HG02938 (cell line): Measurements from ENCODE around the gene TRAP1.
"Not testable (repeated sequence)": the region's sequence is repeated elsewhere in the genome, so short reads cannot be mapped to it uniquely, and the experiment has no call there.

Experiments used
- ATAC-seq: cut with Tn5 transposase; IDR thresholded peaks from one replicate; pipeline ENCODE4 v1.9.1; 2021; ENCODE audit warnings: mild to moderate bottlenecking, moderate library complexity; ENCODE audit not compliant: unreplicated experiment

Gene TRAP1

DNA sequence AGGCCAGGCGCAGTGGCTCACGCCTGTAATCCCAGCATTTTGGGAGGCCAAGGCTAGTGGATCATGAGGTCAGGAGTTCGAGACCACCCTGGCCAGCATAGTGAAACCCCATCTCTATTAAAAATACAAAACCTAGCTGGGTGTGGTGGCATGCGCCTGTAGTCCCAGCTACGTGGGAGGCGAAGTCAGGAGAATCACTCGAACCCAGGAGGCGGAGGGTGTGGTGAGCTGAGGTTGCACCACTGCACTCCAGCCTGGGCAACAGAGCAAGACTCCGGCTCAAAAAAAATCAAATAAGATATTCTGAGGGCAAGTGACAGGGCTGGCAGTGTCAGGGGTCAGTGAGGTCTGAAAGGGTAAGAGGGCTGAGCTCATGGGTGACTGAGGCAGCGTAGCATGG lies 2.9 kb downstream of the TRAP1 start:
- not testable (repeated sequence) for ATAC-seq

DNA sequence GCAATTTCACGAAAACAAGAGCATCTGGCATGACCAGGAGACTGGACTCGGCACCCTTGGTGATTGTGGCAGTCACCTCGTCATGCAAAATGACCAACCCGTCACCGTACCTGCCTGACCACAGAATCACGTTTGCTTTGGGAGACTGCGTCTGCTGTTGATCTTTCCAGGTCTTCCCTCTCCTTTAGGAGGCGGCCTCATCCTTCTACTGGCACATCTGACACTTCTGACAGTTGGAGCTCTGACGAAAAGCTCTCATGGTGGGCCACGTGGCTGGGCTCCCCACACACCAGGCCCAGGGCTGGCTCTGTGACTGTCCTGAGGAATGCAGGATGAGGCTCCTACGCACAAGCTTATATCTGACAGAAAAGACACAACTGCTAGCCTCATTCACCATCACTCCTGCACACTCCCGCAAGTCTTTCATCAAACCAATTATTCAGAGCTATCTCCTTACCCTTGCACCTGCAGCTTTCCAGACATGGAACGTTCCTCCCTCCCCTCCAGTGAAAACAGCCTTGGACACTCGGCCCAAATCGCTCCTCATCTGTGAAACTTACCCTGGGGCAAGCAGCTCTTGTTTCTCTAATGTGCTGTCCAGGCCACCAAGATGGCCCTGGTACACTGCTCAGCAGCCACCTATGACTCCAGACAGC lies 3.6 kb downstream of the TRAP1 start:
- no peak for ATAC-seq

DNA sequence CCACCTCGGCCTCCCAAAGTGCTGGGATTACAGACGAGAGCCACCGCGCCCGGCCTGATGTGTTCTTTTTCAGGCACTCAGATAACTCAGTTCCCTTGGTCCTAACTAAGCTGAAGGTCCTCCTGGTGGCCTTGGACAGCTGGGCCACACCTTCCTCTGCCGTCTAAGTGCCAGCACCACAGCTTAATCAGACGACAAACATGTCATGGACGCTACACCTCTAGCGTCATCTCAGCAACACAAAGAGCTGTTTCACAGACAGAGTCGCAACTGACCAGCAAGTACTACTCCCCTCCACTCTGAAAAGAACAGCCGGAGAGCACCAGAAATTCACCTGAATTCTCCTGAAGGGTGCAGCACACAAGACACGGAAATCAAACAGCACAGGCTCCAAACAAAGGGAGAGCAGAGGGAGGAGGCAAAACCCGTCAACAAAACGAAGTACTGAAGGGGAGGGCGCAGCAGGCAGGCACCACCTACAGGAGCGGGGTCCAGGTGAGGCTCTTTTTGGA lies 4.4 kb downstream of the TRAP1 start:
- ATAC-seq = no peak

DNA sequence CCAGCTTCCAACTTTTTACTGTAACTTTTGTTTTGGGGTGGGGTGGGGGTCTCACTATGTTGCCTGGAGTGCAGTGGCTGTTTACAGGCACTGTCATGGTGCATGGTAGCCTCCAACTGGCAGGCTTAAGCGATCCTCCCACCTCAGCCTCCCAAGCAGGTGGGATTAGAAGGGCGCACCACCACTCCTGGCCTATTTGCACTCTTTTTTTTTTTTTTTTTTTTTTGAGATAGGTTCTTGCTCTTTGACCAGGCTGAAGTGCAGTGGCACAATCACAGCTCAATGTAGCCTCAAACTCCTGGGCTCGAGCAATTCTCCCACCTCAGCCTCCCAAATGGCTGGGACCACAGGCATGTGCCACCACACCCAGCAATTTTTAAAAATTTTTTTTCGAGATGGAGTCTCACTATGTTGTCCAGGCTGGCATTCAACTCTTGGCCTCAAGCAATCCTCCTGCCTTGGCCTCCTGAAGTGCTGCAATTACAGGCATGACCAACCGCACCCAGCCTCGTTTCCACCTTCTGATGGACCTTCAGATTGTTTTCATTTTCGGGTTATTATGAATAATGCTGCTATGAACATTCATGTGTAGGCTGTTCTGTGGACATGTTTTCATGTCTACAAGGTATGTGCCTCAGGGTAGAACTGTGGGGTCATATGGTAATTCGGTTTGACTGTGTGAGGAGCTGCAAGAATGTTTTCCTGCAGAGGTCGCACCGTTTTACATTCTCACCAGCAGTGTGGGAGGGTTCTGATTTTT lies 10.9 kb downstream of the TRAP1 start:
- ATAC-seq = no peak

DNA sequence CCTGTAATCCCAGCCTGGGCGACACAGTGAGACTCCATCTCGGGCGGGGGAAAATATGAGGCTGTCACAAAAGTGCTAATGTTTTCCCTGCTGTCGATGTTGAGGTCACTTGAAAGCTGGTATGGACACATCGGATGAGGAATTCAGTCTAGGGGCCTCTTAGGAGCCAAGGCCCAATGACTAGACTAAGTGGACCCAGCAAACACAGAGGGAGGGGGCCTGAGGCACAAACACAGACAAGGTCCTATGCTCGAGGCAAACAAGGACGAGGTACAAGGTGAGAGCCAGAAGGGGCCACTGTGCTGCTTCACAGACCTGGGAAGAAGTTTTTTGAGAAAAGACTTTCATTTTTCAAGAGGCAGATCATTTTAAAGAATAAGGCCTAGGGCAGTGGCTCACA lies 15.2 kb downstream of the TRAP1 start:
- ATAC-seq = no peak

DNA sequence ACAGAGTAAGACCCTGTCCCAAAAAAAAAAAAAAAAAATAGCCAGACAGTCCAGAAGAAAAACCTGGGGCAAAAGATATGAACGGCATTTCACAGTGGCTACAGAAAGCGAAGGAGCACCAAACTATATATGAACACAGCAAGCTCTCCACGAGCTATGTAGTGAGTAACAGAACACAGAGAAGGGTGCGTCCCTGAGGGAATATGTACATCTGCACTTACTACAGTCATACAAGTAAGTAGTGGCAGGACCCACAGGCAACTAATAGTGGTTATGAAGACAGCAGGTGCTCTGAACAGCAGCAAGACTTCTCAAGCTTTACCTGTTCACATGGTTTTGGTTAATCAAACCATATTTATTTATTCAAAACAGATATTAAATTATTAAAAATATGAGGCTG lies 15.8 kb downstream of the TRAP1 start:
- no peak for ATAC-seq

DNA sequence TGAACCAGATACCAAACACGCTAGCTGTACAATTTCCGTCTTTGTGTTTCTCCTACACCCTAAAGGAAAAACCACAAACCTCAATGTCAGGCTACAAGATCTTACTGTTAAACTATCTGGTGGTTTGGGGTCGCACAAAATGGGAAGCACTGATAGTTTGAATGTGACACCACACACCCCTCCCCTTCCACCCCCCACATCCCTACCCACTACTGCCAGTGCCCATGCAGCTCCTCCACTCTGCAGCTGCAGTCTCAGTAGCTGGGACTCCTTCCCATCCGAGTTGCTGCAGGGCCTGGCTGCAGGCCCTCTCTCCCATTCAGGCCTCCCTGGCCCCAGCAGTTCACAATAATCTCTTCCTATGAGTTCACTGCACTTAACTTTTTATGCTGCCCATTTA lies 18.4 kb downstream of the TRAP1 start:
- no peak for ATAC-seq

DNA sequence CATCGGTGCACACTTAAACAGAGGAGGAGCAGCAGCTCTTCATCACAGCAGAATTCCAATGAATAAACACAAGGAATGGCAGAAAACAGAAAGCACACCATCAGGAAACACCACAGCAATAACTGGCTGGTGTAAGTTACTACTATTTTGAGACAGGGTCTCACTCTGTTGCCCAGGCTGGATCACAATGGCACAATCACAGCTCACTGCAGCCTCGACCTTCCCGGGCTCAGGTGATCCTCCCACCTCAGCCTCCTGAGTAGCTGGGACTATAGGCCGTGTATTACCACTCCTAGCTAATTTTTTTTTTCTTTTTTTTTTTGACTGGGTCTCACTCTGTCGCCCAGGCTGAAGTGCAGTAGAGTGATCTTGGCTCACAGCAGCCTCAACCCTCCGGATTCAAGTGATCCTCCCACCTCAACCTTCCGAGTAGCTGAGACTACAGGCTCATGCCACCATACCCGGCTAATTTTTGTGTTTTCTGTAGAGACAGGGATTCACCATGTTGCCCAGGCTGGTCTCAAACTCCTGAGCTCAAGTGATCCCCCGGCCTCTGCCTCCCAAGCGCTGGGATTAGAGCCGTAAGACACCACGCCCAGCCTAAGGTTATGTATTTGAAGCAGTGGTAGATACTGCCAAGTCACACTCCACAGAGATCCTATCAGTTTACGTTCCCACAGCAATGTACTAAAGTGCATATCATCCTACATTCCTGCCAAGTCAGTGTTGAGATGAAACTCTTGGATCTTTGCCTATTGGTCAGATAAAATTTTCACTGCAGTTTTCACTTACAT lies 20.7 kb downstream of the TRAP1 start:
- ATAC-seq = no peak

DNA sequence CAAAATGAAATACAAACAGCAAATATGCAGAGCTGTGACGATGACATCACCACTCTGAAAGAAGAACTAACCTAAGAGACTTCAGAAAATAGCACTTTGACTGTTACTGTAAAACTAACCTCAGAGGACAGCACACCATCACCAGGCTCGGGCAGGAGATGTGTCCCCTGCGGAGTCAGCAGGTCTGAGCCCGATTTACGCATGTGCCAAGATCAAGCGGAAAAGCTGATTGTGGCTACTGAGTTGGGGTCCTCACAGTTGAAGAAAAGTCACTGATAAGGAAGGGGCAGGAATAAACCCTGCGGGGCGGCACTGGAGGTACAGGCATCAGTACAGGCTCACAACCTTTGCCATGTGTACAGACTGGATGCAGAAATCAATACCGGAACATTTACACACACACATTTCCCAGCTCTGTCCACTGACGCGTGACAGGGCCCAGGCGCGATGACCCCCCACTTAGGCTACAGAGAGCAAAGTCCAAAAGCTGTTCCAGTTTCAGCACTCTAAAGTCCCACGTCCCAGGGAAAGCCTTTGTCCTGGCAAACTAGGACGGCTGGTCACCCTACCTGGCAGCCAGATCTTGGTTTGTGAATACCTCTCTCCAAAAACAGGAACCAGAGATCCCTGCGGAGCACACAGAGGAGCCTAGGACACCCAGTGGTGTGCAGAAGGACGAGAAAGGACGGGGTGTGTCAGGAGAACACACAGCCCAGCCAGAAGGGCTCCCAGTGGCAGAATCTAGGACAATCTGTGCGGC lies 21.5 kb downstream of the TRAP1 start:
- ATAC-seq = no peak

DNA sequence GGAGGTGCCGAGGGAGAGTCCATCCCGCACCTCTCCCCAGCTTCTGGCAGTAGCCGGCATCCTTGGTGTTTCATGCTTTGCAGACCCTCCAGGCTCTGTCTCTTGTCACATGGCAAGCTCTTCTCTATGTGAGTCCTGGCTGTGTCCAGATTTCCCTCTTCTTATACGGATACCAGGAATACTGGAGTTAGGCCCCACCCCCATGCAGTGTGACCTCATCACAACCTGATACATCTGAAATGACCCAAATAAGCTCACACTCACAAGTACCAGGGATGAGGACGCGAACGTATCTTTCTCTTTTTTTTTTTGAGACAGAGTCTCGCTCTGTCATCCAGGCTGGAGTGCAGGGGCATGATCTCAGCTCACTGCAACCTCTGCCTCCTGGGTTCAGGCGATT lies 23.3 kb downstream of the TRAP1 start:
- no peak for ATAC-seq

DNA sequence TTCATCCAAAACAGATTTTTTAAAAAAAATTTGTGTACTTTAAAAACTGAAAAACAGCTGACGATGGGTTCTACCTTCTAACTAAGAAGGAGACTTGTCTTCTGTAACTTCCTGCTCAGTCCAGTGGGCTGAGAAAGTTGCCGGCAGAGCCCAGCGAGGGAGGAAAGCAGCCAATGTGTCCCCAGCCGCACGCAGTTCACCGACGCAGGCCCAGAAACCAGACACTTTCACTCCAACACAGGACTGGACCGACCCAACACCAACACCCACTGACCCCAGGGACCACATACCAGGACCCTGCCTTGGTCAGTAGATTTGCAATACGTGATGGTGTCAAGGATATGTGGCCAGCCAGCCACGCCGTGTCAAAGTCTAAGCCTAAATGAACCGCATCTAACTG lies 25.6 kb downstream of the TRAP1 start:
- ATAC-seq = no peak

DNA sequence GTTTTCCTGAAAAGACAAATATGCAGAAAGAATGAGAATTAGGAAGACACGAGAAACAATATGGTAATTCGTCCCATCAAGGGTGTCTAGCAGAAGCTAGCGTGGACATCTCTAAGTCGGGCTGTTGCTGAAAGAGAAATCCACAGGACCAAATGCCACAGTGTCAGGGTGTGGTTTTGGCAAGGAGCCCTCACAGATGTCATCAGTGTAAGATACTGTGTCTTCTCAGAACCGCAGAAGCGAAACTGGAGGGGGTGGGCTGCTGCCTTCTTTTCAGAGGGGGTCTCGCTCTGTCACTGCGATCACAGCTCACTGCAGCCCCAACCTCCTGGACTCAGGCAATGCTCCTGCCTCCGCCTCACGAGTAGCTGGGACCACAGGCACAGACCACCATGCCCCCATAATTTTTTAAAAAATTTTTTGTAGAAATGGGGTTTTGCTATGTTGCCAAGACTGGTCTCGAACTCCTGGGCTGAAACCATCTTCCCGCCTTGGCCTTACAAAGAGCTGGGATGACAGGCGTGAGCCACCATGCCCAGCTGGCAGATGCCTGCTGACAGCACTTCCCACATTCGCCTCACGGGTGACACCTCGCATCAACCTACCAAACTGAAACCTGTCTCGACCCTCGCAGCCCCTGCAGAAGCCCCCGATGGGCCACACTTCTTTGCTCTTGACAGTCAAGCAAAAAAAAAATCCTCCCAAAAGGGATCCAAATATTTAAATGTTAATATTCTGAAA lies 26.2 kb downstream of the TRAP1 start:
- ATAC-seq = no peak

DNA sequence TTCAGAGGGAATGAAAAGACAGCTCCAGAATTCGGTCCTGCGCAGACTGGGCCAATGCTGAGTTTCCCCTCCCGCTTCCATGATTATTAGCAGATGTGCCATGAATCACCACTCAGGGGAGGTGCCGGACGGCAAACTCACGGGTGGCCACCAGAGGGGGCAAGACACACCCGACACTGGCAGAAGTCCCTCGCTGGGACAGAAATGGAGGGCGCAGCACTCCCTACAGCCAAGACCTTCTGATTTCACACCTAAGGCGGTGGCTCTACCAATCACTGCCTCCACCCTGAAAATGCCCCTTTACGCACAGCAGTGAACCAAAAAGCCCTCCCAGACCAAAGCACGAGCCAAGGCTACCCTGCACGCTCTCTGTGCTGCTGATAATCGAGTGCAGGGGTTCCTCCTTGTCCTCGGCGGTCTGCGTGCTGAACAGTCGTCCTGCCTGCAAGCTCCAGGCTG lies 26.8 kb downstream of the TRAP1 start:
- peak; percentile 62 for ATAC-seq

DNA sequence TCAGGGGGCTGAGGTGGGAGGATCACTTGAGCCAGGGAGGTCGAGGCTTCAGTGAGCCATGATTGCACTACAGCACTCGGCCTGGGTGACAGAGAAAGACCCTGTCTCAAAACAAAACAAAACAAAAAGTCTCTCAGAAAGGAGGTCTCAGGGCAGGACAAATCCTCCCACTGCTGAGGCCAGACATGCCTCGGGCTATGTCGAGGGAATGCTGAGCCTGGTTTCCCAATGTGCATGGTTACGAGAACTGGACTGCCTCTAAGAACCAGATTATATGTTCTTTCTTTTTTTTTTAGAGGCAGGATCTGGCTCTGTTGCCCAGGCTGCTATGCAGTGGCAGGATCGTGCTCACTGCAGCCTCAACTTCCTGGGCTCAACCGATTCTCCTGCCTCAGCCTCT lies 27.6 kb downstream of the TRAP1 start:
- ATAC-seq = no peak

DNA sequence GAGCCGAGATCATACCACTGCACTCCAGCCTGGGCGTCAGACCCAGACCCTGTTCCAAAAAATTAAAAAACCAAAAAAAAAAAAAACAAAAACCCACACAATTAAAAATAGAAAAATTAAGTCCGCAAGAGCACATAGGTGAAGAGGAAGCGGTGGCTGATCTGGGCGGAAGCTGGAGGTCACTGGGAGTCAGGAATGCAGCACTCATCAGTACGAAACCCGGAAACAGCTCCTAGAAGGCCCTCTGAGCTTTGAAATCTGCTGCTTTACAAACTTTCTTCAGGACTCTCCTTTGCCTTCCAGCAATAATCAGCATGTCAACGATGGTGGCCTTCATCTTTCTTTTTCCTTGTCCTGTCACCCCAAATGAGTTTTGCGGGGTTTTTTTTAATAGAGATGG lies 29.5 kb downstream of the TRAP1 start:
- no peak for ATAC-seq

DNA sequence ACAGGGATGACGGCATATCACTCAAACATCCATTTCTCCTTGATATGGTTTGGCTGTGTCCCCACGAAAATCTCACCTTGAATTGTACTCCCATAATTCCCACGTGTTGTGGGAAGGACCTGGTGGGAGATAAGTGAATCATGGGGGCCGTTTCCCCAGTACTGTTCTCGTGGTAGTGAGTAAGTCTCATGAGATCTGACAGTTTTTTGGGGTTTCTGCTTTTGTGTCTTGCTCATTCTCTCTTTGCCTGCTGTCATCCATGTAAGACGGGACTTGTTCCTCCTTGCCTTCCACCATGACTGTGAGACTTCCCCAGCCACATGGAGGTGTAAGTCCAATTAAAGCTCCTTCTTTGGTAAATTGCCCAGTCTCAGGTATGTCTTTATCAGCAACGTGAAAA lies 30.3 kb downstream of the TRAP1 start:
- no peak for ATAC-seq

DNA sequence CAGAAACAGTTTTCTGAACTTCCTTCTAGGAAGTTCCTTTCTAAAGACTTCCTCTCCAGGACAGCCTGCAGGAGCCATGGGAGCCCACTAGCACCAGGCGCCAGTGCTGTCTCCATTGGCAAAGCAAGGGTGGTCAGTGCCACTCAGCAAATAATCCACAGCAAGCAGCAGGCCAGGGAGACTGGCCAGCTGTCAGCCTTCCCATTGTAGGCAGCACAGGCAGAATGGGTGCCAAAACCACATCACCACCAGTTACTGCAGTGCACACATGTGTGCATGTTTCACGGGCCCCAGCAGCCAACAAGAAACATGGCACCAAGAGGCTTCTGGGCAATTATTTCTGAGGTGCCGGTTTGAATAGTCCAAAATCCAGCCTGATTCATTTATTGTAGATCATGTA lies 36.1 kb downstream of the TRAP1 start:
- no peak for ATAC-seq

DNA sequence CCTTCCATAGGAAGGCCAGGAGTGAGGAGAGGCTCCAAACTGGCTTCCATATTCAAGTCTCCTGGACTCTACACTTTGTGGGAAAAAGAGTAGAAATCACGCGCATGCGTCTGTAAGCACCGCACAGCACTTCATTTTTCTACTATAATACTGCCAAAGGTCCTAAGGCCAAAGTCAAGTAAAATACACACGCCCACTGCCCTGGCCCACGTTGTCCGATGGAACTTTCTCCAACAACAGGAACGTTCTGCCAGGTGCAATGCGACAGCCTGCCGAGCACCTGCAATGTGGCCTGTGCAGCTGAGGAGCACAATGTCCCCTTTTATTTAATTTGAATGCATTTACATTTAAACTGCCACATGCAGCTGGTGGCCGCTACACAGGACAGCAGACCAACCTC lies 39.3 kb downstream of the TRAP1 start:
- no peak for ATAC-seq

DNA sequence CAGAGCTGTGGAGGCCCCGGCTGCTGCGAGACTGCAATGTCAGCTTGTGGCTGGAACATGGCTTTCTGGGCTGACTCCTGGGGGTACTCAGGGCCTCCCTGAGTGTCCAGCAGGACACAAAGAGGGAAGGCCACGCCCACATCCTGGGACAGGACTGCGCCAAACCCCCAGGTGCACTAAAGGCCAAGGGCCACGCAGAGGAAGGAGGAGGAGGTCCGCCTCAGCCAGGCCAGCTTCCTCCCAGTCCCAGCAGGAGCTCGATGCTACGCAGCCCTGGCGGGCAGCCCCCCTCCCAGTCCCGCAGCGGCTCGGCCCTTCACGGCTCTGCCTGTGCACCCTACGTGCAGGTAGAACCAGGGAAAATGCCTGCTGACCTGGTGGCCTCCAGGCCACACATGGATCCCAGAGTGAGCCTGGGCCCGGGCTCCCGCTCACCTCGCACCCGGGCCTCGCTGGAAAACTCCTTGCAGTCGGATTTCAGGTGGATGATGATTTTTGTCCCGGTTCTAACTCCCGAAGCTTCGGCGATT lies 41.7 kb downstream of the TRAP1 start:
- no peak for ATAC-seq
